IPS-18a (cell line): ENCODE measurements around the gene MYOM1.
"Not testable (repeated sequence)": the region's sequence is repeated elsewhere in the genome, so short reads cannot be mapped to it uniquely, and the experiment has no call there.

Source experiments
- H3K27ac ChIP-seq: one replicate; pipeline ENCODE4 v1.5.1; 2013; ENCODE audit warnings: low read length
- H3K27me3 ChIP-seq: one replicate; pipeline ENCODE4 v1.6.1; 2013; ENCODE audit warnings: mild to moderate bottlenecking, low read length; ENCODE audit not compliant: control insufficient read depth, insufficient read depth
- H3K36me3 ChIP-seq: one replicate; pipeline ENCODE4 v1.6.1; 2013; ENCODE audit warnings: low read depth, low read length; ENCODE audit not compliant: control insufficient read depth
- H3K4me1 ChIP-seq: one replicate; pipeline ENCODE4 v1.6.1; 2013; ENCODE audit warnings: low read depth, low read length; ENCODE audit not compliant: control insufficient read depth
- H3K4me3 ChIP-seq: one replicate; pipeline ENCODE4 v1.5.1; 2013; ENCODE audit warnings: low read length
- H3K9ac ChIP-seq: one replicate; pipeline ENCODE4 v1.6.1; 2013; ENCODE audit warnings: mild to moderate bottlenecking, low read length, moderate library complexity
- H3K9me3 ChIP-seq: one replicate; pipeline ENCODE4 v1.6.1; 2013; ENCODE audit warnings: low read depth, low read length; ENCODE audit not compliant: control insufficient read depth

The MYOM1 gene

DNA sequence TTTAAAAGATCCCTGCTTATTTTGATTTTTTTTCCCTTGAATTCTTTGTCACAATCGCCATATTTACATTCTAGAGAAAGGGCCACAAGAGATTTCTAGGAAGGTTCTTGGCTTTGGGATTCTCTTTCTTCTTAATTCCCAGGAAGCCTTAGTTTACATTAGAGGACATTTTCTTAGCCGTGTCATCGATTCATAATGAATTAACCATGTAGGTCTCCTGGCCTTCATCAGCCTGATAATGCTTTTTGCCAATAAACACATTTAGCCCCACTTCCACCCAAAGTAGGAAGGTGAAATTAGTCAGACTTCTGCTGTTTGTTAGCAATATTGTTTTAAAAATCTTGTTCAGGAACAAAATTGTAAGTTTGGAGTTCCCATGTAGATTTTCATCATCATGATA, 135.6 kb downstream of the MYOM1 start:
- Histone ChIP-seq H3K27ac (no peak overlapping the region), H3K36me3 (no peaks in the 10 kb centered on the region), H3K4me3 (no peak overlapping the region), H3K4me1 (peaks cover 11% of the 10 kb centered on the region), H3K9me3 (no peaks in the 10 kb centered on the region), H3K27me3 (no peaks in the 10 kb centered on the region), H3K9ac (no peak overlapping the region)

DNA sequence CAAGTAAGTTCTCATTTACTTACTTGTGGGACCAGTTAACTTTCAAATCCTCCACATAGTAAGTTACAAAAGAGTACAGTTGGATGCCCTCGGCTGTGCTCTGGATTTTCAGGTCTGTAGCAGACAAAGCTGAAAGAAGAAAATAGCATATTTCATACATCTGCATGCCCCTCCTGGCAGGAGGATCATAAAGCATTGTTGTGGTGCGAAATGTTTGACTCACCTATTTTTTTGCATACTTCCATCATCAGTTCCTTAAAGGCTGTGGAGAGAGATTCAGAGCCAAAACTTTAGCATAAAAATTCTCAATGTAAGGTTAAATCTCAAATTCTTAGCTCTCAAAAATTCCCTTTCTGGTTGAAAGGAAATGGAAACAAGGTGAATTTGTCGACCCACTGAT, 136.0 kb downstream of the MYOM1 start:
- Histone ChIP-seq H3K36me3 (no peaks in the 10 kb centered on the region), H3K9me3 (no peaks in the 10 kb centered on the region), H3K27ac (no peak overlapping the region), H3K9ac (no peak overlapping the region), H3K27me3 (no peaks in the 10 kb centered on the region), H3K4me1 (peaks cover 11% of the 10 kb centered on the region), H3K4me3 (no peak overlapping the region)

DNA sequence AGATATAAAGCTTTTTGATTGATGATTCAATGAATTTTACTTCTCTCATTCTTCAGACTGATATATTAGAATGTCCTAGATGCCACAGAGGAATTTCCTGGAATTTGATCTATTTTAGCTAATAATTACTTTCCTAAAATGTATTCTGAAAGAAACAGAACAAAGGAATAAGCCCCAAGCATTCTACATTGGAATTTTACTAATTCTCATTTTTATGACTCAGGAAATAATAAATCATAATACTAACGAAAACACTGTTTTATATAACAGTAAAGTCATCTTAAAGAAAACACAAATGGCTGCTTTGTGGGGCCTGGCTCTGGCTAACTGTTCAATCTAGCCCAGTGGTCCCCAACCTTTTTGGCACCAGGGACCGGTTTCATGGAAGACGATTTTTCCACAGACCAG, 138.2 kb downstream of the MYOM1 start:
- no peaks in the 10 kb centered on the region for H3K9me3 ChIP-seq
- H3K9ac ChIP-seq: no peak overlapping the region
- H3K4me1 ChIP-seq: peaks cover 11% of the 10 kb centered on the region
- no peak overlapping the region for H3K27ac ChIP-seq
- H3K36me3 ChIP-seq: no peaks in the 10 kb centered on the region
- H3K4me3 ChIP-seq: no peak overlapping the region
- H3K27me3 ChIP-seq: no peaks in the 10 kb centered on the region

DNA sequence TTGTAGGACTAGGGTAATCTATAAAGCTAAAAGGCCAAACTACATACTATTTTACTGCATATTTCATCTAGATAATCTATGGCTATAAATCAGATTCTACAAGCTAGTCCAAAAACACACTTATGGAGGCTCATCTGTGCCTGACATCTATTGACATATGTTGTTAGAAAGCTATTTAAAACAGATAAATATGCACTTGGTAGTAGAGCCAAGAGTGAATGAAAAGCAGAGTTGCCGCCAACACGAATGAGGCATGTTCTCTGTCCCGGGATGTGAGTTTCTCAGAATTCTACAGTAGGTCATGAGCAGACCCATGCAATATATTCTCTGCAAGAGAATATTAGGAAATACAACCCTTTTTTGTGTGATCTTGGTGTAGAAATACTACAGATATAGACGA, 140.1 kb downstream of the MYOM1 start:
- peaks cover 14% of the 10 kb centered on the region for H3K4me1 ChIP-seq
- H3K4me3 ChIP-seq: no peak overlapping the region
- H3K36me3 ChIP-seq: no peaks in the 10 kb centered on the region

DNA sequence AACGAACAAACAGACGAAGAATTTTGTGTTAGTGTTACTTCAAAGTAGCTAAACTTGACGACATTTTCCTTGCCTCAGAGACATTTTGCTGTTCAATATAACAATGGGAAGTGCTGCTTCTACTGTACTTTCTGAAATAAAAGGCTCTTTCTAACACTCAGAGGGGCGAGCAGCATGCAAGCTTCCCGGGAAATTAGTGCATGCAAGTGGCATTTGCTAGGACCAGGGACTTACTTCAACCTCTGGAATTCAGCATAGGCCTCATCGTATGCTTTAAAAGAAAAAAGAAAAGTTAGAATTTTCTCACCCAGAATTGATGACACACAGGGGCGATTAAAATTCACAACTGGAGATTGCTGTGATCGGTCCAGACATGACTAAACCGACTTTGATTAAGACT, 144.3 kb downstream of the MYOM1 start:
- H3K9me3 ChIP-seq: no peaks in the 10 kb centered on the region
- no peak overlapping the region for H3K9ac ChIP-seq
- no peaks in the 10 kb centered on the region for H3K36me3 ChIP-seq
- no peak overlapping the region for H3K4me3 ChIP-seq
- H3K27me3 ChIP-seq: no peaks in the 10 kb centered on the region
- H3K27ac ChIP-seq: no peak overlapping the region
- H3K4me1 ChIP-seq: peaks cover 7% of the 10 kb centered on the region

More for the DNA sequence above, 140.1 kb downstream of the MYOM1 start:
- Histone ChIP-seq H3K27ac (no peak overlapping the region), H3K27me3 (no peaks in the 10 kb centered on the region), H3K9ac (no peak overlapping the region), H3K9me3 (no peaks in the 10 kb centered on the region)

DNA sequence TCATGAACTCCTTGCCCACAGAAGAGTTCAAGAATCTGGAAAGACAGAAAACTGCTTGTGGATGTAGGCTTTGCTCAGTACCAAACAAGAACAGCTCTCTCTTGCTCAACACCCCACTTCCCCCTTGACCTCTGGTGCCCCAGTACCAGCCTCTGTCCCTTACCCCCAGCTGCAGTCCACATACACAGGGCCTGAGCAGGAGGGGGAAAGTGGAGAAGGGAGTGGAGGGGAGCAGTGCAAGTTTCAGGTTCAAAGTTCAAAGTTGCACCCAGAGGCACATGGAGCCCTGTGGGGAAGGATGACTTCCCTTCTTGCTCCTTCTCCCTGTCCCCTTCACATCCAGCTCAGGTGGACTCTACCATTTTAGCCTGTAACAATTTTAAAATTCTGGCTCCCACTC, 145.7 kb downstream of the MYOM1 start:
- peaks cover 7% of the 10 kb centered on the region for H3K4me1 ChIP-seq

DNA sequence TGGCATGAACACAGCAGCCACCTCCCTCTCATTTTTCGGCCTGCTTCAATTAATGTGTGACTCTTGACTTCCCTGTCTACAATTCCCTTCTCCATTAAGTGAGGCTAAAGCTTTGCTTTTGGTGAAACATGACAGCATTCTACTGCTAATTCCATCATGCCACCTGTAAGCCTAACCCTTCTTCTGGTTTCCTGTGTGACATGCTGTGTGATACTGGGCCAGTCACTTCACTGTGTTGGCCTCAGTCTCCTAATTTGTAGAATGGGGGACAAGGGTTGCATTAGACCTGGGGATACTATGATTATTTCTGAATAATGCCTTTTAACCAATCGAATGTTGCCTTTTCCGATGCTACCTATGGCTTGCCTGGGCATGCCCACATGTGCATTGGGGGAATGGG, 146.4 kb downstream of the MYOM1 start:
- H3K36me3 ChIP-seq, H3K9me3 ChIP-seq, H3K27ac ChIP-seq, H3K4me3 ChIP-seq, H3K27me3 ChIP-seq, H3K4me1 ChIP-seq, H3K9ac ChIP-seq: not testable (repeated sequence)

More for the DNA sequence above, 145.7 kb downstream of the MYOM1 start:
- Histone ChIP-seq H3K4me3 (no peak overlapping the region), H3K9me3 (no peaks in the 10 kb centered on the region), H3K9ac (no peak overlapping the region), H3K27ac (no peak overlapping the region), H3K27me3 (no peaks in the 10 kb centered on the region), H3K36me3 (no peaks in the 10 kb centered on the region)

DNA sequence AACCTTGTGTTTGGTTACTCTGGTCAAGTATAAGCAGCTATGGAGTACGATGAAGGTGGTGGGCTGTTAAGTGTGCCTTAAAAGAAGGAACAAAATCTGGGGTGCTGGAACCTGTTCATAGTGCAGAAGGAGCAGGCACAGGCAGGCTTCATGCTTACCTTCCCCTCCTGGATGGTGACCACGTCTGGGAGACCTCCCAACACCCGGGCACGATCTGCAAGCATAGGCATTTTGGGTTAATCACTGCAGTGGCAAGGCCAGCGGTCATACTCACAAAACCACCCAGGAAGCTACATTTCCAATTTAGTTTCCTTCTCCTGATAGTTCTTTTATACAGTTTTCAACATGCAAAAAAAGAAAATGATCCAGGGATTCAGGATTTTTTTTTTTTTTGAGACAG, 148.1 kb downstream of the MYOM1 start:
- Histone ChIP-seq H3K9me3 (no peaks in the 10 kb centered on the region), H3K4me3 (no peak overlapping the region), H3K9ac (no peak overlapping the region), H3K27ac (no peak overlapping the region), H3K36me3 (no peaks in the 10 kb centered on the region), H3K4me1 (peaks cover 7% of the 10 kb centered on the region), H3K27me3 (no peaks in the 10 kb centered on the region)

DNA sequence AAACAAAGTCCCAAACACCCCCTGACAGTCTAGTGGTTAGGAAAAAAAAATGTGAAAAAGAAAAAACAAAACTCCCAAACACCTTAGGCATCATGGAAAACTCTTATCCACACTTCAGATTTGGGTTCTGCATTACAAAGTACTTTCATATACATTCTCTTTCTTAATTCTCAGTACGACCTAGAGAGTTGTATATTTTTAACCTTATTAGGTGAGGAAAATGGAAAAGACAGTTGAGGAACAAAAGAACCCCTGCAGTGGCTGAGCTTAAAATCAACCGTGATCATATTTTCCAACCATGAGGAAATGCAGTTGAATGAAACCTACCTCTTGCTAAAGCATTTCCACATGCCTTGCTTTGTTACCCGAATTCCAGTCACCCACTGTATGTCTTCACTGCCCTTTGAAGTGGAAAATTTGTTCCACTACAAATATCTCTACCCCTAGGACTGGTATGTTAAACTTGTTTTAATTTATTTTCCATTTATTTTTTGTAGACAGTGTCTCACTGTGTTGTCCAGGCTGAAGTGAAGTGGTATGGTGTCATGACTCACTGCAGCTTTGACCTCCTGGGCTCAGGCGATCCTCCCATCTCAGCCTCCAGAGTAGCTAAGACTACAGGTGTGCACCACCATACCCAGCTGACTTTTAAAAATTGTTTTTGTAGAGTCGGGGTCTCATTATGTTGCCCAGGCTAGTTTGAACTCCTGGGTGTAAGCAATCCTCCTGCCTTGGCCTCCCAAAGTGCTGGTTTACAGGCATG, 149.9 kb downstream of the MYOM1 start:
- no peaks in the 10 kb centered on the region for H3K9me3 ChIP-seq
- H3K4me1 ChIP-seq: no peaks in the 10 kb centered on the region
- H3K27ac ChIP-seq: no peak overlapping the region
- no peak overlapping the region for H3K9ac ChIP-seq
- H3K4me3 ChIP-seq: no peak overlapping the region
- no peaks in the 10 kb centered on the region for H3K27me3 ChIP-seq
- H3K36me3 ChIP-seq: no peaks in the 10 kb centered on the region

DNA sequence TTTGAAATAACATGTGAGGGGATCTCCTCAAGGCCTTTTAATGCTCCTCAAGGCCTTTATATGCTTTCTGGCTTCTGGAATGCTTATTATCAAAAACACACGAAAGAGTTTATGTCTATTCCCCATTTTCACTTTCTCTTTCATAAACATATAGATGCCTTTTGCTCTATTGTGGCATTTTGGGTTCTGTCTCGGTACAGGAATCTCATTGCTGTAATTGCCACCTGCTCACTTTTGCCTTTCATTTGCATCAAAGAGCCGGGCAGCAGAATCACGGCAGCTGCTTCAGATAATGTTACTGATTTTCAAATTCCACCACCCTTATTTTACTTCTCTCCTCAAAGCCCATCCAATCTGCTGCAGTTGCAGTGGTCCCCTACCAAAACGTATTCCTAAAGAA, 152.0 kb downstream of the MYOM1 start:
- Histone ChIP-seq H3K4me3 (no peak overlapping the region), H3K27ac (no peak overlapping the region), H3K9ac (no peak overlapping the region), H3K27me3 (no peaks in the 10 kb centered on the region), H3K9me3 (no peaks in the 10 kb centered on the region), H3K36me3 (no peaks in the 10 kb centered on the region), H3K4me1 (no peaks in the 10 kb centered on the region)

DNA sequence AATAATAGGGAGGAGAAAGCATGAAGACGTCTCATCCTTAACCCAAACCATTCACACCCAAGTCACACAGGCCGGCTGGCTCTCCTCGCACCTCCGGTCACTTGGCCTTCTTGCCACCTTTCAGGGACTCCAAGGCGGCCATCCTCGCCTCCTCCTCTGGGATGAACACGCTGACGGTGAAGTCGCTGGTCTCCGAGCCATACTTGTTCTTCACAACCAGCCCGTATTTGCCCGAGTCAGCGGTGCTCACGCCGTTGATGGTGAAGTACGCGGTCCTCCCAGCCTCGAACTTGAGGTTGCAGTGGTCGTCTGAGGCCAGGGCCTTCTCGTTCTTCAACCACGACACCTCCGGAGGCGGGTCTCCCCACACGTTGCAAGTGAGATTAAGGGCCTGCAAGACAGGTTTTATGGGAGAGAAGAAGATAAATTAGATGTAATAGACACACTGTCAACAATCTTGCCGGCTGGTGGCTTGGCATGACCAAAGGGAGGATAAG, 152.6 kb downstream of the MYOM1 start:
- no peaks in the 10 kb centered on the region for H3K36me3 ChIP-seq
- H3K9me3 ChIP-seq: no peaks in the 10 kb centered on the region
- H3K27ac ChIP-seq: no peak overlapping the region
- no peaks in the 10 kb centered on the region for H3K4me1 ChIP-seq
- no peak overlapping the region for H3K4me3 ChIP-seq
- no peak overlapping the region for H3K9ac ChIP-seq
- no peaks in the 10 kb centered on the region for H3K27me3 ChIP-seq
